Breast epithelium (tissue), 3 donors: ENCODE measurements around the gene NOTCH3.

Experiments
- CTCF ChIP-seq, 3 donors: fragments of 450-650 bp; IDR thresholded peaks; one replicate each; pipeline ENCODE4 v1.5.1; 2016 to 2017; ENCODE audit warnings: antibody characterized with exemption in 3 of 3, mild to moderate bottlenecking in 3 of 3, moderate library complexity in 3 of 3
- POLR2AphosphoS5 ChIP-seq, 3 donors: sonication (generic); formaldehyde crosslinking; IDR thresholded peaks; one replicate each; pipeline ENCODE4 v1.6.1; 2017; ENCODE audit warnings: antibody characterized with exemption in 3 of 3

DNA sequence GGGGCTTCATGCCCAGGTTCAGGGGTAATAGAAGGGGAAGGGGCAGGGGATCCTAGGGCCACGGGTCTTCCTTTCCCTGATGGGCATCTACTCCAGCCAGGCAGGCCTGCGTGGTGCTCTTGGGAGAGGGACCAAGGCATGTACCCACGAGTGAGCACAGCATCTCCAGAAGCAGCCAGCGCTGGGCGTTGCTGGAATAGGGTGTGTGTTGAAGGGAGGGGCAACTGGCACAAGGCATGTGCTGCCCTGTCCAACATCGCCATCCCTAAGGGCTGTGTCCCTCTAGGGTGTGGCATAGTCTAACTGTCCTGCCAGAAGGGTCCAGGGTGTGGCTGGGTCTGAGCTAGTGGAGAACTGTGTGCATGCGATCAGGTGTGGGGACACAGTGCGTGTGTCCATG lies 2.9 kb downstream of the NOTCH3 start:
- no peak for TF ChIP-seq CTCF (IDR thresholded peaks at IDR 0.05)
- no peak for TF ChIP-seq POLR2AphosphoS5 (IDR thresholded peaks at IDR 0.05)
